ENCODE data around the gene TSPAN32. TPM values are rescaled to one million over a fixed set of nuclear protein-coding genes. Genes with fewer than 3 reads are reported as not detected.

TSPAN32 gene
- polyA plus RNA-seq, 1 experiment, result 0.42 TPM

GRCh38 chr11:2273771-2274170 is 28.0 kb upstream of the TSPAN32 start:
- no peak for DNase-seq (ENCODE audit: low read depth)
- POLR2A ChIA-PET, result no interaction called here
- no peaks in the 10 kb centered on the region for H3K36me3 ChIP-seq (ENCODE audit: control insufficient read depth, insufficient read depth, low read length)
- H3K4me3 ChIP-seq (ENCODE audit: low read depth, low read length), result no peak overlapping the region
- CTCF ChIA-PET, result interaction anchor here (1.0 to 1.2 kb wide), 3 partner anchors 31 to 258 kb away, joined by 3 to 4 read pairs (median 3); no protein-coding TSS in a partner anchor
- TF ChIP-seq, protein P1, sequence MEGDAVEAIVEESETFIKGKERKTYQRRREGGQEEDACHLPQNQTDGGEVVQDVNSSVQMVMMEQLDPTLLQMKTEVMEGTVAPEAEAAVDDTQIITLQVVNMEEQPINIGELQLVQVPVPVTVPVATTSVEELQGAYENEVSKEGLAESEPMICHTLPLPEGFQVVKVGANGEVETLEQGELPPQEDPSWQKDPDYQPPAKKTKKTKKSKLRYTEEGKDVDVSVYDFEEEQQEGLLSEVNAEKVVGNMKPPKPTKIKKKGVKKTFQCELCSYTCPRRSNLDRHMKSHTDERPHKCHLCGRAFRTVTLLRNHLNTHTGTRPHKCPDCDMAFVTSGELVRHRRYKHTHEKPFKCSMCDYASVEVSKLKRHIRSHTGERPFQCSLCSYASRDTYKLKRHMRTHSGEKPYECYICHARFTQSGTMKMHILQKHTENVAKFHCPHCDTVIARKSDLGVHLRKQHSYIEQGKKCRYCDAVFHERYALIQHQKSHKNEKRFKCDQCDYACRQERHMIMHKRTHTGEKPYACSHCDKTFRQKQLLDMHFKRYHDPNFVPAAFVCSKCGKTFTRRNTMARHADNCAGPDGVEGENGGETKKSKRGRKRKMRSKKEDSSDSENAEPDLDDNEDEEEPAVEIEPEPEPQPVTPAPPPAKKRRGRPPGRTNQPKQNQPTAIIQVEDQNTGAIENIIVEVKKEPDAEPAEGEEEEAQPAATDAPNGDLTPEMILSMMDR (IDR thresholded peaks at IDR 0.05; ENCODE audit: insufficient read depth, low read depth, low read length), result no peak
- peaks cover 24% of the 10 kb centered on the region for H3K27me3 ChIP-seq (ENCODE audit: control insufficient read depth, insufficient read depth, low read length)

DNA sequence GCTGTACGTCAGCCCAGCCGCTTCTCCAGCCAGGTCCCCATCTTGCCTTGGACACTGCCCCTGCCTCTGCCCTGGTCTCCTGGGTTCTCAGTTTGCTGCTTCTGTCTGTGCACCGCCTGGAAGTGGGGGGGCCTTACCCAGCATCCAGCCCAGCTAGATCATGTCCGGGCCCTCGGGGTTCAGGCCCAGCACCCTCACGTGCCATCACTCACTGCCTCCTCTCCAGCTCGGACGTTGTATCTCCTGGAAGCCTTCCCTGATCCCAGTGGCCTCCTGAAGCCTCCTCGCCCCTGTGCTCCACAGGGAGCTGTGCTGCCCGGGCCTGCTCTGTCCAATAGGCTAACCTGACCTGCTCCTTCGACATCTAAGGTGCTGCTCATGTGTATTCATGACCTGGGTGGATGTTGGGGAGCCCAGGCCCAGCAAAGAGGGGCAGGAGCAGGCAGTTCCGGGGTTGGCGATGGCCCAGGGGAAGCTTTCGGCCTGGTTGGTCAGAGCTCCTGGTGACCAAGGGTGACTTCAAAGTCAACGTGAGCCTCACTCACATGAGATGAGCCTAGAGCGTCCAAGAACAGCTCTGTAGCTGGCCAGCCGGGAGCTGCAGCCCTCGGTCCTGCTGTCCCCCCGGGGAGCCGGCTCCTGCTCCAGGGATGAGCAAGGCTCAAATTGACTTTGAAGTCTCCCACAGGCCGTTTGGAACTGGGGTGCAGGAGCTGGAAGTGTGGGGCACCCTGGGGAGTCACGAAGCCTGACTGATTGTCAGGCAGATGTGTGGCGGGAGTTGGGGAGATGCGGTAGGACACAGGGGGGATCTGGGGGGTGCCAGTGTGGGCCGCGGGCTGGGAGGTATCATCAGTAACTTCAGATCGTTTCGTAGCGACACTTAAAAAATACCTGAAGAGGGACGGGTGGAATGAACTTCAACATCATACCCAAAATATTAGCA is 26.2 kb upstream of the TSPAN32 start:
- peaks cover 18% of the 10 kb centered on the region for H3K27me3 ChIP-seq (ENCODE audit: control insufficient read depth, insufficient read depth, low read length)

DNA sequence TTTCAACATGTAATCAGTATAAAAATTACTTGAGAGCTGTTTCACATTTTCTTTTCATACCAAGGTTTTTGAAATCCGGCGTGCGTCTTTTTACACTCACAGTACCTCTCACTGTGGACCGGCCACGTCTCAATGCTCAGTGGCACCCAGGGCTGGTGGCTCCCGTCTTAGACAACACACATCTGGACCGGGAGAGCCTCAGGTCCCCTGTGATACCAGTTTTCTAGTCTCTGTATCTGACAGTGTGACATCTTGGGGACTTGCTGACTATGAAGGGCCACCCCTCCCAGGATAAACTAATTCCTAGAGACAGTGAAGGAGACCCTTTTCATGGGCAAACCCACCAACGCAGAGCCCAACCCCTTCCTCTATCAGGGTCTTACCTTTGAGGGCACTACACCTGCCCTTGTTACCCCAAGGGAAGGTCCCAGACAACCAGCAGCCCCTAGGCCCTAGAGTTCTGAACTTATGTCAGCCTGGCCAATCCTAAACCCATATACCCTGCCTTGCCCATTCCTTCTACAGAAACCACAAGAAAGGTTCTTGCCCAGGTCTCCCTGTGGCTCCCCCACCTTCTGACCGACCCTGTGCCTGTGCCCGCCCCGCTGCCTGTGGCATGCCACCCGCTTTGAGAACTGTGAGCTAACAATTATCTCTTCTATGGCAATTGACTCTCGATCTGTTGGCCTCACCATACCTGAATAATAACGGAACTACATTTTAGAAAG is 25.4 kb upstream of the TSPAN32 start:
- ChIA-PET POLR2A (no interaction called here), CTCF (interaction anchor here (0.8 to 3.9 kb wide), 6 partner anchors 13 to 143 kb away, joined by 3 to 16 read pairs (median 4); partner anchors contain the start of gene TSSC4)
- H3K4me3 ChIP-seq (ENCODE audit: low read depth, low read length), result no peak overlapping the region
- TF ChIP-seq, protein P1 (IDR thresholded peaks at IDR 0.05; ENCODE audit: insufficient read depth, low read depth, low read length), result no peak
- peaks cover 14% of the 10 kb centered on the region for H3K27me3 ChIP-seq (ENCODE audit: control insufficient read depth, insufficient read depth, low read length)
- DNase-seq (ENCODE audit: low read depth), result no peak
- no peaks in the 10 kb centered on the region for H3K36me3 ChIP-seq (ENCODE audit: control insufficient read depth, insufficient read depth, low read length)

More for the DNA sequence above, 26.2 kb upstream of the TSPAN32 start:
- ChIA-PET CTCF (interaction anchor here (0.6 to 3.9 kb wide), 5 partner anchors 23 to 125 kb away, joined by 3 to 16 read pairs (median 3); partner anchors contain the start of gene TSSC4), POLR2A (no interaction called here)
- no peak for DNase-seq (ENCODE audit: low read depth)
- TF ChIP-seq, protein P1 (IDR thresholded peaks at IDR 0.05; ENCODE audit: insufficient read depth, low read depth, low read length), result no peak
- Histone ChIP-seq H3K4me3 (ENCODE audit: low read depth, low read length) (no peak overlapping the region), H3K36me3 (ENCODE audit: control insufficient read depth, insufficient read depth, low read length) (no peaks in the 10 kb centered on the region)

DNA sequence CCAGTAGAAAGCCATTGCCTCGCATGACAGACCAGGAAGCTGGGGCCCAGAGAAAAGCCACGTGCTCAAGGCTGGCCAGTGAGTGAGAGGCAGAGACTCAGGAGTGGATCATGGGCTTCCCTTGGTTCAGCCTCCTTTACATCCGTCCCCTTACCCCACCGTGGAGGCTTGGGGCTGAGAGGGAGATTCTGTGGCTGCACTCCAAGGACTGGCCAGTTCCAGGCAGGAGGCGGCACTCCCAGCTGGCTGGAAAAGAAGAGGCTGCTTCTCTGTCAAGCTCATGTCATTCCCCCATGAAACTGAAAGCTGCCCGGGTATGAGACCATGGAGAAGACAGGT is 24.8 kb upstream of the TSPAN32 start:
- ChIA-PET CTCF (interaction anchor here (0.8 to 3.9 kb wide), 6 partner anchors 13 to 143 kb away, joined by 3 to 16 read pairs (median 4); partner anchors contain the start of gene TSSC4), POLR2A (no interaction called here)
- H3K4me3 ChIP-seq (ENCODE audit: low read depth, low read length), result no peak overlapping the region
- no peaks in the 10 kb centered on the region for H3K36me3 ChIP-seq (ENCODE audit: control insufficient read depth, insufficient read depth, low read length)
- DNase-seq (ENCODE audit: low read depth), result no peak
- H3K27me3 ChIP-seq (ENCODE audit: control insufficient read depth, insufficient read depth, low read length), result peaks cover 13% of the 10 kb centered on the region
- TF ChIP-seq, protein P1 (IDR thresholded peaks at IDR 0.05; ENCODE audit: insufficient read depth, low read depth, low read length), result no peak

Measured in BJ (cell line).